Activated T-cell treated with anti-CD3 and anti-CD28 coated beads for 4 hours (primary cell): ENCODE measurements around the gene DYNC1I1.

Source experiments
- DNase-seq: peaks from one replicate; pipeline ENCODE4 v3.0.0-alpha.2; 2020

Gene DYNC1I1

DNA sequence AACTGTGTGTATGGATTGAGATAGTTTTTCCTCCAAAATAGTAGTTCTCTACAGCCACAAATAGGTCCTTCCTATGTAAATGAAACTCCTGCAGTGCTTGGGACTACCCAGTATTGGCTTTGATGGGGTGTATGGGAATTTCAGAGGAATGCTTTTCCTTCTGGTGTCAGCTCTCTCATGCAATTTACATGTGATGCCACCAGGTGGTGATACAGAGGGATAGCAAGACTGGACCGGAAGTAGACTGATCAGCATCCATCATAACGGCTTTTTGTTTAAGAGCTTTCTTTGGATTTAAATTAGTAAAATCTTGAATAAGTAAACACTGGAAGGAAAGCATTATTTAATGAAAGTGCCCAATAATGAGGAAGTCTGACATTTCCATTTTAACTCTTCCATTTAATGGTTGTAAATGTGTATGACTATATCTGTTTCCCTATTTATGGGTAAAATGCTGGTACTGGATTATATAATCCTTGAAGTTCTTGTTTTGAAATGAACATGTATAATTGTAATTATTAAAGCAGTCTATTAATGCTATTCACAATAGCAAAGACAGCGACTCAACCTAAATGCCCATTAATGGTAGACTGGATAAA, 22.7 kb downstream of the DYNC1I1 start:
- no peak for DNase-seq

DNA sequence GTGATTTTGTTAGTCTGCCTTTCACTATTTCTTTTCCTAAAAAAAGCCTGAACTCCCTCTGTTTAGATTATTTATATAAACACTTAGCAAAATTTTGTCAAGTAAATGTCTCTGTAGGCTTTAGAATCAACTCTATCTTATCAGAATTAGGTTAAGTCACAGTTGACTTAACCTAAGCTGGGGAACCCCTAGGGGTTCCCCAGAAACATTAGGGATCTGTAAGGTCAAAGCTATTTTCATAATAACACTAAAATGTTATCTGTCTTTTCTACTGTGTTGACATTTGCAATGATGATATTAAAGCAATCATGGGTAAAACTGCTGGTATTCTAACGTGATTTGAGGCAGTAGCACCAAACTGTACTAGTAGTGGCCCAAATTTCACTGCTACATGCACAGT, 24.3 kb downstream of the DYNC1I1 start:
- no peak for DNase-seq

DNA sequence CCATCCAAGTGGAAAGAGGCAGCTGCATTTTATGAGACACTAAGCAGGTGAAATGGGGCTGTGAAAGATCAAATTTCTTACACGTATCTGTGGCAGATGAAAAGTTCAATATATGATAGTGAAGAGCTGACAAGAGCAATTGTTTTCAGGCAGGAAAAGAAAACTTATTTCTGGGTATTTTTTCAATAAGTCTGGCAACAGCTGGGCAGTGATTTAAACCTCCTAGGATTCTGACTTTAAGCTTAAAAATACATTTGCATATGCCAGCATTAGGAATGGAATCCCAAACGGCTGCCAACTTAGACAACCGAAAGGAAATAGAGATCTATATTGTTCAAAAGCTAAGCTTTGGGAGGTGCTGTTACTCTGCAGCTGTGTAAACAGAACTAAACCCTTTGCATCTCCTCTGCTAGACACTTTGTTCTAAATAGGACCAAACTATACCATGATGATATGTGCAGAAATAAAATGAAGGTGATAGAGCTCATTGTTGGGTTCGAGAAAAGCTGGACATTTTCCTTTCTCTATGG, 26.1 kb downstream of the DYNC1I1 start:
- no peak for DNase-seq

DNA sequence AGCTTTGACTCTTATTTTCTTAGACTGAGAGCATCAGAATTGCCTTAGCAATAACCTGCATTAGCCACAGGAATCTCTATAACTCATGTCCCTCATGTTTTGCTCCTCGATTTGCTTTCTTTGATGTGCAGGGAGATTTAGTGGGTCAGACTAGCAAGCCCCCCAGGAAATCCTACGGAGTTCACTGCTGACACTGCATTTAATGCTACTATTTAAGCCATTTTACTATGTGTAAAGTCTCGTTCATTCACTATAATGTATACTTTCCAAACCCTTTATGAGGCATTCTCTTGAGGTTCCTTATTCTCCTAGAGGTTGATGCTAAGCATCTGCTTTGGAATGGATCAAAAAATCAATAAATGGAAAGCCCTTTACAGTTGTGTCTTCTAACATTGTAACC, 28.4 kb downstream of the DYNC1I1 start:
- DNase-seq: no peak

DNA sequence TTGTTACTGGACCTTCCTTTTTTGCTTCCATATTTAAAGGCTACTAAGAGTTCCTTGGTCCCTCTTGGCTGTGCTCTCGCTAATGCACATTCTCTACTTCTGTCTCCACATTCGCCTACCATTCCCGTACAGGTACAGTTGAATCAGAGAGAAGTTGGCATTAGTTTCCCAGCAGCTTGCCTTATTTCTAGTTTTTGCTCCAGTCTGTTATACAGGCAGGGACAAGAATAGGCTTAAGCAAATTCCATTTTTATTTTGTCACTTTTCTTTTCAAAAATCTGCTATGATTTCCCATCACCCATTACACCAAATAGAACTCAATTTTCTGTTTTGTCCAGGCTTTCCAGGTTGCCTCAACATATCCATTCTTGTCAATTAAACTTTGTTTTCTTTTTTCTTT, 29.9 kb downstream of the DYNC1I1 start:
- DNase-seq: no peak

DNA sequence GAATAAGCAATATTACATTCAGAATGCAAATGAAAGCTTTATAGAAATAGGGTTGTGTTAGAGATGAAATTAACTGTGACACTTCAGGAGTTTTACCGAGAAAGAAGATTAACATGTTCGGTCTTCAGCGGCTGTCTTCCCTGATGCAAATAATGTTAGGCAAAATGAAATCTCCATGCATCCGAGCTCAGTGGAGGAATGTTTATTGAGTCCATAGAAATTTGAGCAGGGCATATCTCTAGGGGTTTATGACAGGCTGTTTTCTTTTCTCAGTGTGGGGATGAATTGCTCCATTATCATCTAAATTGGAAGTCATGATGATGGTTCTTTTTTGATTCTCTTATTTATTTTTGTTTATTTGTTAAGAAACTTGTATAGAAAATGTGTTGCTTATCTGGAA, 31.7 kb downstream of the DYNC1I1 start:
- no peak for DNase-seq

DNA sequence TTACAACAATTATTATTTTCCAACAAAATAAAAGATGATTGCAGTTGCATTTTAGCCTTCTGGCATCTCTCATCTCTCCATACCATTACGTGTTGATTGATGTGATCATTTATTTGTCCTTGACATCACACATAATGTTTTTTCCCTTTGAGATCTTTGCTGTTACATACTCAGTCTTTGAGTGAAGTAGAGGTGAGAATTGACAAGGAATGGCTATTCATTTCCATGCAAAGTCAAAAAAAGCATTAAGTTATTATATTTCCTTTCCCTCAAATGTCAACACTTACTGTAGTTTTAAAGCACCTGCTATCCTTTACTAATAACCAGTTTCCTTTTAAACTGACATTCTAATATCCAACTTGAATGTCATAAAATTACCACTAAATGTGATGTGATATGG, 33.6 kb downstream of the DYNC1I1 start:
- no peak for DNase-seq

DNA sequence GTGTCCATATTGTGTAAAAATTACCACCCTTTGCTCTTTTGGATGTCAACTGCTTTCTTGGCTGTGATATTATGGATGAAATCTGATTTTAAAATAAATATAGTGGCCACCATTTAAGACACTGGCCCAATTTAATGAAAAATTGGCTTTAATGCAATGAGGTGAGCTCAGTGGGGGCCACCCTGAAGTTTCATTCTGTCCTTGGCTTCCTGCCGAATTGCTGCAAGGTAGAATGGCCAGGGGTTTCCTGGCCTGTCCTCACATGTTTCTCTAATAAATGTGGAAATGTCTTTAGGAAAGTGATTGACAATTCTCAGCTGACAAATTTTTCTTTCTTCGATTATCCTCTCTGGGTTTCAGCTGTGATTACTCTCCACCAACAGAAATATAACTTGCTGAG, 36.0 kb downstream of the DYNC1I1 start:
- no peak for DNase-seq

DNA sequence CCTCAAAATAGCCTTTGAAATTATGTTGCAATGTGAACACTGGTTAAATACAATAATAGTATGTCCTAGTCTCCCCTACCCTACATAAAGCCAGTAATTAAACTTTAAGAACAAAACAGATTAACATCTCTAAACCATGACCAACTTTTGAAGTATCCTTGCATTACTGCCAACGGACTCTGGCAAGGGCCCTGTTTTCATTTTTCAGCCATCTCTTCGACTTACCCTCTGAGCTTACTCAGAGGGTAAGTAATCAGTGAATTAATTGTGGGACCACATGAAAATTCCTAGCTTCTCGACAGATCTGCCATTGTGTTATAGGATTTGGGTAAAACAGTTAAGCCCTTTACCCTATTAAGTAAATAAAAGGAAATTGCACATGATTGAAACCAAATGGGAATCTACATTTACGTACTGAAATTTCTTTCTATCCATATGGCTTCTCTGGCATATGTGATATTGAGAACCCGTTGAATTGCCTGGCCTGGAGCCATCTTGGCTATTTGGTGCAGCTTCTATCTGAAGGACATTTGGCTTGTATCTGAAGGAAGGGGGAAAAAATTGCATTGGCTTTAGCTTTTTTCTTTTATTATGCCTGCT, 39.6 kb downstream of the DYNC1I1 start:
- no peak for DNase-seq

DNA sequence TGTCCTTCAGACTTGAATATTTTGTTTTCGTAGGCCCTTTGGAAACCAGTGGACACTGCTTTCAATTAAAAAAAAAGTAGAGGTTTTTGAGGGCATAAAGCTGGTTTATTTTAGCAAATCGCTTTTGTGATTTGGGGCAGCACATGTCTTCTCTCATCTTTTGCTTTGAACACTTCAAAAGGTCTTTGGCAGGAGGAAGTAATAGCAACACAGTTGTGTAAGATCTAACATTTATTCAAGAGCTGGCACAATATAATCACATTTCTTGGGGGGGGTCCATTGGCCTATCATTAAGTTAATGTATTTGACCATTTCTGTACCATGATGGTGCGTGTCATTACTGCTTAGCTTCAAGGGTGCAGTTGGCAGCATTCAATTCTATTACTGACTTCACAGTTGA, 42.4 kb downstream of the DYNC1I1 start:
- DNase-seq: no peak

DNA sequence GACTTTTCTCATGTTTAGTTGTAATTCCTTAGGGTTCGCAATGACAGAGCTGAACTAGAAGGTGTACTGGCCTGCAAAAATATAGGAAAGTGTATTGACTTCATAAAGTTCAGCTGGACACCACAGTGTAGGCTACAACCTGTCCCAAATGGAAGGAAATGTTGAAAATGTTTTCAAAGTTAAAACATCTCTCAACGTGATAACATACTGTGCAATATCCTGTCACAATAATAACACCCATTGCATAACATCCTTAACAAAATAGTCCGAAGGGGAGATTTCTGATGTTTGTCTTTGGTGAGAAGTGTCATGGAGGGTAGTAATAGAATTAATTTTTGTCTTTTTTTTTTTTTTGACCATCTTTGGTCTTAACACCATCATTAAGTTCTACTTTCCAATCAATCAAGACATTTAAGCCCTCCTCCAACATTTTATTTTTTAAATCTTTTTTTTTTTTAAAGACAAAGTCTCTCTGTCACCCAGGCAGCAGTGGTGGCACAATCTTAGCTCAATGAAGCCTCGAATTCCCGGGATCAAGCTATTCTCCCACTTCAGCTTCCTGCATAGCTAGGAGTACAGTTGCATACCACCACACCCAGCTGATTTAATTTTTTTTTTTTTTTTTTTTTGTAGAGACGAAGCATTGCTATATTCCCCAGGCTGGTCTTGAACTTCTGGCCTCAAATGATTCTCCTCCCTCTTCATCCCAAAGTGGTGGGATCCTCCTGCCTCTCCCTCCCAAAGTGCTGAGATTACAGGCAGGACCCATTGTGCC, 45.7 kb downstream of the DYNC1I1 start:
- no peak for DNase-seq

DNA sequence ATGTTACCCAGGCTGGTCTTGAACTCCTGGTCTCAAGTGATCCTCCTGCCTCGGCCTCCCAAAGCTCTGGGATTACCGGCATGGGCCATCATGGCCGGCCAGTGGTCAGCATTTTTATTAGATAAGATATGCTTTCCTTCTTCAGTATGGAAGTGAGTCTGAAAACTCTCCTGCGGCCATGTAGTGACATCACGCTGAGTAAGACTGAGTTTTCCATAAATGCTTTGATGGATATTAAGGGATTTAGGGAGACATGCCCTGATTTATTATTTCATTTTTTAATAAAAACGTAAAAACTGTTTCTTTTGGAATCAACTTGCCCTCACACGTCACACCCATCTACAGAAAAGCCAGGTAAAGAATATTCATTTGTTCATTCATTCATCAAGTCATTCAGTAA, 48.4 kb downstream of the DYNC1I1 start:
- DNase-seq: no peak

DNA sequence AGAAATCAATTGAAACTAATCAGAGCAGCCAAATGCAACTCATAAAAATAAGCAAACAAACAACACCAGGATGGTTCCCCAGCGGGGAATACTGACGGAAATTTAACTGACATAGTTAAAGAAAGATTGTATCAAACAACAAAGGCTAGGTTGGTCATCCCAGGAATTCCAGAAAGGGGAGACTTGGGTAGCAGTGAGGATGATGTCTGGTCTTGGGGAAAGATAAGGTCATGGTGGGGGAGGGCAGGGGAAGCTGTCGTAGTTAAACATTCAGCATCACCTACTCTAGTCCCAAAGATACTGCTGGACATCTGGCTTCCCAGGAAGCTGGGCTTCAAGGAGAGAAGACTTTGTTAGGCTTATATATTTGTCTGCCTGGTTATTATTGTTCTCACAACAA, 50.4 kb downstream of the DYNC1I1 start:
- DNase-seq: no peak

DNA sequence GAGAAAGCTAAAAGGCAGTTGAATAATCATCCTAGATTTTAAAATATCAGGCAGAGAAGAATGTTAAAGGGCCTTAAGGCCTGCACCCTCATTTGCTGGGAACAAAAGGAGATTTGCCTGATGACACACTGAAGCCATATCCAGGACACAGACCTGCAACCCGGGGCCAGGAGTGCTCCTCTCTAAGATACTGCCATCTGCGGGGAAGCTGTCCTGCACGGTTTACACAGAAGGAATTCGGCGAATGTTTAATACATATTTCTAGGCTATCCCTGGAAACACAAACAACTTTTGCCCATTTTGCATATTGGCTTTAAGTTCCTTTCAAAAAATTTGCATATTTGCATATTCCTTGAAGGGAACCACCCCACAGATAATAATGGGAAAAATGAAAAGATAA, 52.3 kb downstream of the DYNC1I1 start:
- no peak for DNase-seq

DNA sequence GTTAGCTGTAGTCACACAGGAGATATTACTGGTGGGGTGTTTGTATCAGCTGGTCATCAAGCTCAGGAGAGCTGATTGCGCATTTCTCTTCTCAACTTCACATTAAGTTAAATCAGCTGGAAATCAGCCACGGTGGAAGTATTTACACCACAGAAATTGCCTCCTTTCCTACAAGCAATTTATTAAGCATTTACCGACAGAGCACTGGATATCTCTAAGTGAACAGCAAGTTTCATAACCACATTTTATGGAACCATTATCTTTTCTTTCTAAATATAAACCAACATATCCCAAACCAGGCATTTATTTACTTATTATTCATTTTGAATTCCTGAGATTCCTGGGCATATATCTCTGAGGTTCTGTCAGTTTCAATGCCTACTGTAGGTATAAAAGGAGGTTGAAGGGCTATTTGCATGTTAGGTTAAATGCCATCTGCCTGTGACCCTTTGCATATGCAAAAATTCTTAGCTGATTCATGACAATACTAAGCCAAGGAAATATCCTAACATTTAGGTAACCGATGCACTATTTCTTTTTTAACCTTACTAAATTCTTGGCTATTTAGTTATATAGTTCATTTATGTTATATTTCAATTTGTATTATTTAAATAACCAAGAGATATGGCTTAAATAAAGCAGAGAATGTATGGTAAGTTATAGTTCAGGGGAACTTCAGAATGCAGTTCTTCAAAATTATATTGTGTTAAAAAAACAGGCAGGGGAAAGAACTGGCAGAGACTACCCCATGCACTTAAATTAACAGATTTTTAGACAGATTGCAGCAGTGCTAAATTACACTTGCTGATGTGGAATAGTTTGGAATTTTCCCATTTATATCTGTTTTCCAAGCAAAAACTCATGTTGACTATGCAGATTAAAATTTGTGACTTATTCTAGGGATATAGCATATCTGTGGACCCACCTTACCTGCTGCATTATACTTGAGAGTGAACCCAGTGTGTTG, 56.8 kb downstream of the DYNC1I1 start:
- DNase-seq: no peak

DNA sequence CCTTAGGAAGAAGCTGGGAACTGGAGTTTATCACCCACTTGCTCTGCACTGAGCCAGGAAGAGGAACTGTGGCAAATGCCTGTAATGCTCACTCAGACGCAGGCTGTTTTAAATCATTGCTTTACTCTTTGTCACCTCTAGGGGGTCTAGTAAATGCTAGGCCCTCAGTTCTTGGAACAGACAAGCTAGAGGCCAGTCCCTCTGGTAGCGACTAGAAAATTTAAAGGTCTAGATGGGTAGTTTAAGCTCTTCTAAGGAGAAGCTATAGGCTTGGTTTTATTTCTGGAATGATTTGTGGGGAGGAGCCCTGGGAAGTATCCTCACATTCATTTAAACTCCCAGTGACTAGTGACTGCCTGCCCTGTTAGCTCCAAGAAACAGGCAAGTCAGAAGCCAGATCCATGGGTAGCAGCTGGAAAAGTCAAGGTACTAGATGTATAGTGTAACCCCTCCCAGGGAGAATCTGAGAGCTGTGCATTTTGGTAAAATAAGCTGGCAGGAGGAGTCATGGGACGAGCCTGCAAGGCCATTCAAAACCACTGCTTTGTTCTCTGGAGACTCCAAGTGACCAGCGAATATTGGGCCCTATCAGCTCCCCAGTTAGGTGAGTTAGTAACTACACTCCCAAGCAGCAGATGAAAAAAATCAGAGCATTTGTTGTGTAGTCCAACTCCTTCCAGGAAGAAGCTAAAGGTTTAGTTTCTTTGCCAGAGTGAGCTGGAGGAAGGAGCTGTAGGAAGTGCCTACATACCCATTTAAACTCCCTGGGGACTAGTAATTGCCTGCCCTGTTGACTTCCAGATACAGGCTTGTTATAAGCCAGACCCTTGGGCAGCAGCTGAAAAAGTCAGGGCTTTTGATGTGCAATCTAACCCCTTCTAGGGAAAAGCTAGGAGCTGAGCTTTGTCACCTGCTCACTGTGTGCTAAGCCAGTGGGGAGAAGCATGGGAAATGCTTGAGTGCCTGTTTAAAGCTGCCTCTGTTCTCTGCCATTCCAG, 68.9 kb downstream of the DYNC1I1 start:
- no peak for DNase-seq

DNA sequence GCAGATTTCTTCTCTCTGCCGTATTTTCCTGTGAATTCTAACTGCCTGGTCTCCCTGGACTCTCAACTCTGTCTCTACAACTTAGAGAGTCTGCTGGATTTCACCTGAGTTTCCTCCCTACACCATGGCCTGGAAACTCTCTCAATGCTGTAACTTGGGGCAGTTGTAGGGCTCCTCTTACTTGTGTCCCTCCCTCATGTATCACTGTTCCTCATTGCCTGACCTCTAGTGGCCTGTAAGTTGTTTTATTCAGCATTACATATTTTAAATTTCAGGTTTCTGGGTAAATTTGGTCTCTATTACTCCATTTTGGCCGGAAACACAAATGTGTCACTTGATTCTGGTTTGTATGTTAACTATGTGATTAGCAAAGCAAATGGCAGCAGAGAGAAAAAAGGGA, 70.9 kb downstream of the DYNC1I1 start:
- DNase-seq: no peak

DNA sequence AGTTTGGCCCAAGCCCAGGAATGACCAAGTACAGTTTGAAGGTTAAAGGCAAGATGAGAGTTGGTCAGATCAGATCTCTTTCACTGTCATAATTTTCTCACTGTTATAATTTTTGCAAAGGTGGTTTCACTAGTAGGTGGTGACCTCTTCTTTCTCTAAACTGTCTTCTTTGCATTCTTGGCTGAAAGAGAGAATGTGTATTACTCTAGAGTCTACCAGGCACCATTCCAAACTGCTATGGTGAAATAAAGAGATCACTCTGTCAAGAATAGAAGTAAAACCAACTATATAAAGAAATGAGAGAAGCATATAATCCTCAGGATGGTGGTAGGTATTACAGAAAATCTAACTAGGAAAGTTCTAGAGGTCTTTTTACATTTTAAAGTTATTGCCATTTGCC, 72.7 kb downstream of the DYNC1I1 start:
- no peak for DNase-seq

DNA sequence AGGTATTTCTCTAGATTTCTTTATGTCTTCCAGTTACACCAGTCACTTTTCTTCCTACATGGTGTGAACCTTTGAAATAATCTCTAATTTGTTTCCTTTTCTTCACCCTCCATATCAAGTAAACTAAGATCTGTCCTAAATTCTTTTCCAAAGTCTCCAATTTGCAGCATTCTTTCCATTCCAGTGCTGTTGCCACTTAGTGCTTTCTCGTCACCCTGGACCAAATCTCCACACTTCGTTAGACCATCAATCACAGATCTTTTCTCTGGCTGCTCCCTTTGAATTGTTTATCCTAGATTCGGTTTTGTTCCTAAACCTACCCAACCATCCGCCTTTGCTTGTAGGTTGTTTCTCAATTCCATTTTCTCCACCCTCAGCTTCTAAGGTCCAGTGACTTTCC, 74.7 kb downstream of the DYNC1I1 start:
- no peak for DNase-seq

DNA sequence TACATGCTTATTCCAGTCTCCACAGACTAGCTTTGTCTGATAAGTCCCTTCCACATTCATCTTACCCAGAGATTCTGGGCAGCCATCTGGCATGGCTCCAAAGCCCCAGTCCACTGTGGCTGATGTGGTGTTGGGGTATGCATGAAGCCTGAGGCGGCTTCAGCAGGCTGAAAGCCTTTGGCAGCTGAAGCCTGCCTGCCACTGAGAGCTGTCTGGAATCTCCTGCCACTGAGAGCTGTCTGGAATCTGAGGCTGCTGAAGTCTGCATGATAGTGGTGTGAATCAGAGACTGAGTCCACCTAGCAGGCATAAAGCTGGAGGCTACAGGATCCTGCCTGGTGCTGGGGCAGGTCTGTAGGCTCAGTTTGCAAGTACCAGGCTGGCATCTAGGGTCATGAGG, 87.1 kb downstream of the DYNC1I1 start:
- no peak for DNase-seq

DNA sequence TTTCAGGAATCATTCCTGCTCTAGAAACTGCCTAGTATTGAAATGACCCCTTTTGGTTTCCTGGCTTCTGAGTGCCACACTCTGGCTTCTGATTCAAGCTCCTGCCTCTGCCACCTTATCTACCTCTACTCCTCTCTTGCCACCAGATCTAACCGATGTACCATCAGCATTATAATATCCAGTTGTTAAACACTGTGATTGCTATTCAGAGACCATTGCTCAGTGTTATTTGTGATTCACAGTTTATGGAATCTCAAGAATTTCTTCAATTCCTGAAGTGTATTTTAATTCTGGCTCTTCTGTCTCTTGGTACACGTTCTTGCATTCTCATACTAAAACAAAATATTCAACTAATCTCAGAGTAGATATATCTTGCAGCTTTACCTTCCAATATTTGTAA, 88.7 kb downstream of the DYNC1I1 start:
- DNase-seq: no peak

DNA sequence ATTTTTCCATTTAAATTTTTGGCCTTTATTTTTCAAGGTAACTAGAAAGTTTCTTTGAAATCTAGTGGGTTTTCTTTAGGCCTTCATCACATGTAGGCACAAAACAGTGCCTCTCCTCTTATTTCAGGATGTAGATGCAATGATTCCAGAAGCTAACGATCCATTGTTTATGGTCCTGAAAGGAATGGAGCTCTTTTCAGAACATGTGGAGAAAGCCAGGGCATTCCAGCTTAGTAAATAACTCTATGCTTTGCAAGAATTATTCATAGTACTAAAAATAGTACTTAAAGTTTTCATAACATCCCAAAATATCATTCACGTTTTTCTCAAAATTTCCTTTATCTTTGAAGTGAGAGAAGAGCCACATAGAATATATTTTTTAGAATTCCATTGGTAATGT, 91.3 kb downstream of the DYNC1I1 start:
- DNase-seq: no peak
